ENCODE measurements around the gene P2RX2. TPM values are rescaled to one million over a fixed set of nuclear protein-coding genes. Genes with fewer than 3 reads are reported as not detected.

P2RX2 gene
- total and polyA plus RNA-seq, 12 donors, result not detected

DNA sequence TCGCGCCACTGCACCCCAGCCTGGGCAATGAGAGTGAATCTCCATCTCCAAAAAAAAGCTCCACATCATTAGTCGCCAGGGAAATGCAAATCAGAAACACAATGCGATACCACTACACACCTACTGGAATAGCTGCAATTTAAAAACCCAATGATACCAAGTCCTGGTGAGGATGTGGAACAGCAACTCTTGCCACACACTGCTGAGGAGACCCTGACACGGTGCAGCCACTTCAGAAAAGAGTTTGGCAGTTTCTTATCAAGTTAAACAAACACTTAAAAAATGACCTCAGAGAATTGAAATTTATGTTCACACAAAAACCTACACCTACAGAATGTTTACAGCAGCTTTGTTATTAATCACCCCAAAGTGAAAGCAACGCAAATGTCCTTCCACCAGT, 12.1 kb downstream of the P2RX2 start:
- intact Hi-C loops (cut with DNase I), result no loop called here
- no peaks in the 10 kb centered on the region for H3K4me1 ChIP-seq
- H3K36me3 ChIP-seq, result peaks cover 0 to 77% (median 37%) of the 10 kb centered on the region in 9 donors
- TF ChIP-seq, protein P1, sequence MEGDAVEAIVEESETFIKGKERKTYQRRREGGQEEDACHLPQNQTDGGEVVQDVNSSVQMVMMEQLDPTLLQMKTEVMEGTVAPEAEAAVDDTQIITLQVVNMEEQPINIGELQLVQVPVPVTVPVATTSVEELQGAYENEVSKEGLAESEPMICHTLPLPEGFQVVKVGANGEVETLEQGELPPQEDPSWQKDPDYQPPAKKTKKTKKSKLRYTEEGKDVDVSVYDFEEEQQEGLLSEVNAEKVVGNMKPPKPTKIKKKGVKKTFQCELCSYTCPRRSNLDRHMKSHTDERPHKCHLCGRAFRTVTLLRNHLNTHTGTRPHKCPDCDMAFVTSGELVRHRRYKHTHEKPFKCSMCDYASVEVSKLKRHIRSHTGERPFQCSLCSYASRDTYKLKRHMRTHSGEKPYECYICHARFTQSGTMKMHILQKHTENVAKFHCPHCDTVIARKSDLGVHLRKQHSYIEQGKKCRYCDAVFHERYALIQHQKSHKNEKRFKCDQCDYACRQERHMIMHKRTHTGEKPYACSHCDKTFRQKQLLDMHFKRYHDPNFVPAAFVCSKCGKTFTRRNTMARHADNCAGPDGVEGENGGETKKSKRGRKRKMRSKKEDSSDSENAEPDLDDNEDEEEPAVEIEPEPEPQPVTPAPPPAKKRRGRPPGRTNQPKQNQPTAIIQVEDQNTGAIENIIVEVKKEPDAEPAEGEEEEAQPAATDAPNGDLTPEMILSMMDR (IDR thresholded peaks at IDR 0.05), result no peak
- ATAC-seq (no peak), DNase-seq (no peak)
- H3K9me3 ChIP-seq, result no peaks in the 10 kb centered on the region
- H3K27ac ChIP-seq, result no peak overlapping the region
- no peak overlapping the region for H3K4me3 ChIP-seq
- no peaks in the 10 kb centered on the region for H3K27me3 ChIP-seq
- WGBS, 2 donors, result 93 to 94% methylated on average over 6 of the region's 6 CpGs

- ATAC-seq (no peak), DNase-seq (no peak)
- Histone ChIP-seq H3K9me3 (no peaks in the 10 kb centered on the region), H3K27me3 (no peaks in the 10 kb centered on the region), H3K36me3 (peaks cover 0 to 79% (median 41%) of the 10 kb centered on the region in 9 donors), H3K27ac (no peak overlapping the region), H3K4me1 (no peaks in the 10 kb centered on the region), H3K4me3 (no peak overlapping the region)
- WGBS, 2 donors, result 94 to 96% methylated on average over 11 of the region's 11 CpGs
- intact Hi-C loops (cut with DNase I), result no loop called here
- TF ChIP-seq, protein P1 (IDR thresholded peaks at IDR 0.05), result no peak
Observed at GRCh38 chr12:132631666-132632065, 13.1 kb downstream of the P2RX2 start.

DNA sequence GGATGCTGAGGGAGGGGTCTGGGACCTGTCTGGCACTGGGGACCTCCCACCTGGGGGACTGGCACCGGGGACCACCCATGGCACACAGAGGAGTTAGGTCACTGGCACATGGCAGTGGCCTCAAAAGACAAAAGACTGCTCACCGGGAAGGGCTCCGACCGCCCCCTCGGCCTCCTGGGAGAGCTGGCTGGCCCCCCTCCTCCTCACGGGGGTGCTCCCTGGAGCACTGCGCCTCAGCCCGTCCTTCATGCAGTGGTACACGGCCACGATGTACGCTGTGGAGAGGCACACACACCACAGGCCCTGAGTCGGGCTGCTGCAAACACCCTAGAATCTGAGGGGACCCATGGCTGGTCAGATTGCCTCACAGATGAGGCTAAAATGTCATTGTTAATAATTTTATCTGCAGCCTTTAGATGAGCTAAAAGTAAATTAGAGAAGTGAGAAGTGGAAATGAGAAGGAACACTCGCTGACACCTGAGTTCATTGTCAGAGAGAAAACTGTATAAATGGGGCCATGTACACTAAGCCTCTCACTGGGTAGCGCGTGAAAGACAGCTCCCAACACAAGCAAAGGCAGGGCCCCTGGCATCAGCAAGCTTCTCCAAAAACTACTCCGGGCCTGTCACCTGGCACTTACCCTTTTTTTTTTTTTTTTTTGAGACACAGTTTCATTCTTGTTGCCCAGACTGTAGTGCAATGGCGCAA, 14.1 kb downstream of the P2RX2 start:
- Histone ChIP-seq H3K4me1 (no peaks in the 10 kb centered on the region), H3K27ac (no peak overlapping the region), H3K36me3 (peaks cover 0 to 89% (median 49%) of the 10 kb centered on the region in 9 donors), H3K27me3 (no peaks in the 10 kb centered on the region), H3K9me3 (no peaks in the 10 kb centered on the region), H3K4me3 (no peak overlapping the region)
- intact Hi-C loops (cut with DNase I), result no loop called here
- DNase-seq (no peak), ATAC-seq (no peak)
- TF ChIP-seq, protein P1 (IDR thresholded peaks at IDR 0.05), result no peak
- WGBS, 2 donors, result 88 to 93% methylated on average over 17 of the region's 17 CpGs

GRCh38 chr12:132633398-132633797, 14.8 kb downstream of the P2RX2 start:
- ATAC-seq, result no peak
- H3K9me3 ChIP-seq, result no peaks in the 10 kb centered on the region
- WGBS, 2 donors, result 91 to 99% methylated on average over 8 of the region's 8 CpGs
- H3K27ac ChIP-seq, result no peak overlapping the region
- DNase-seq, result no peak
- TF ChIP-seq, protein P1 (IDR thresholded peaks at IDR 0.05), result no peak
- H3K4me1 ChIP-seq, result no peaks in the 10 kb centered on the region
- H3K4me3 ChIP-seq, result no peak overlapping the region
- H3K36me3 ChIP-seq, result peaks cover 0 to 96% (median 52%) of the 10 kb centered on the region in 9 donors
- H3K27me3 ChIP-seq, result no peaks in the 10 kb centered on the region
- intact Hi-C loops (cut with DNase I), result no loop called here
